Head of caudate nucleus (tissue), 42 donors: Measurements from ENCODE around the gene PSMA5.
"Not testable (repeated sequence)": the region's sequence is repeated elsewhere in the genome, so short reads cannot be mapped to it uniquely, and the experiment has no call there.

Experiments
- DNase-seq, 42 donors: peaks; one replicate each; pipeline versions ENCODE4 v3.0.0 to v3.0.0-alpha.2; 2020 to 2021; ENCODE audit warnings: mixed read lengths in 7 of 42
- intact Hi-C: fragments of 100-400 bp; cut with DNase I; formaldehyde crosslinking; loops from one replicate; pipeline ENCODE4 v1.15.0; 2022

PSMA5 gene

DNA sequence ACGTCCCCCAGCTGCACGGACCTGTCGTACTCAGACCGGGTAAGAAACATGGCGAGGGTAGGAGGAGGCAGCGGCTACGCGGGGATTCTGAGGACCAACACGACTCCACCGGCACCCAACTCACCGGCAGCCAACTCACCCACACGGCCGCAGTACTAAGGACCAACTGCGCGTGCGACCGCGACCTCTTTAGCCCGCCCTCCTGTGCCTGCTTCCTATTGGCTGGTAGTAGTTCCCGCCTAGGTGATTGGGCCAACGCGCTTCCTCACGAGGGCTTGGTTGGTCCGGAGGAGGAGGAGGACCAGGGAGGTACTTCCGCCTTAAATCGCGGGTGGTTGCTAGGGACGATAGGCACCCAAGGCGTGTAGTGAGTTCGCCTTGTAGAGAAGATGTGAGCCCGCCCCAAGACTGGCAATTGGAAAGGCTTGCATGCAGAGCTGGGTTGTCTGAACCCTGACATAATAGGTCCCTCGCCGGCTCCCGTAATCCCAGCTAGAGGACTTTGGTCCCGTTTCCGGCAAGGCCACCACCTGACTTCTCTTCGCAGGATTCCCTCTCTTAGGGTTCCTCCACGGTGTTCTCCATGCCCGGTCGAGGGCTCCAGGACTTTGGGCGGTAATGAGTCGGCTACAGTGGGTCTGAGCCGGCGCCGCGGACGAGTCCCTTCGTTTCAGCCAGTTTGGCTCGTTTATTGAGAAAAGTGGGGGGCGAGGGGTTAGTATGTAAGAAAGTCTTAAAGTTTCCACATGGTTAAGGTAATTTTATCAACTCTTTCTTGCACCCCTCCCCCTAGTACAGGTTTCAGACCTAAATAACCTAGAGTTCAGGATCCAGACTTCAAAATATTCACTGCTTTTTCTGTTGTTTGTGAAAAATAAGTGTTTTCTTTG lies at the start of gene PSMA5:
Gene PSMA5, minus strand, starts transcription at position 168 of the 890 bp plus-strand sequence. Its CDS starts 118 bp downstream, at position 50.
- DNase-seq = peak; percentile 93 to 99 (median 97)
- intact Hi-C loops = loop anchor here (5.0 kb wide), 2 partner anchors 56 to 106 kb away; partner anchors contain the start of gene ATXN7L2

DNA sequence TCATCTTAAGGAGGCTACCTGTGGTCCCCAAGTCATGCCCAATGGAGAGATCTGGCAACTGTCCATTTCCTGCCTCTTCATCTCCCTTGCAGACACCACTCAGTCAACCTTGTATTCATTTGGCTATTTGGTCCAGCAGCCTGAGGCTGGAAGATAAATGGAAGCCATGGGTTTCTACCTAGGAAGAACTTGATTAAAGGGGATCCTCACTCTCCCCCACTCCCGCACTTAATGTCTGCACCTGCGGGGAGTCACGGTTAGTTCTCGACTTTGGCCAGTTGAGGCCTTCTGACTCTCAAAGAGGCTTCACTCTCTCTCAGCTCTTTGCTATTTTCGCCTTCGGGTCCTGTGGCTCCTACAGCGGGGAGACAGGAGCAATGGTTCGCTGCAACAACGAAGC lies 49.0 kb upstream of the PSMA5 start:
- DNase-seq = no peak

DNA sequence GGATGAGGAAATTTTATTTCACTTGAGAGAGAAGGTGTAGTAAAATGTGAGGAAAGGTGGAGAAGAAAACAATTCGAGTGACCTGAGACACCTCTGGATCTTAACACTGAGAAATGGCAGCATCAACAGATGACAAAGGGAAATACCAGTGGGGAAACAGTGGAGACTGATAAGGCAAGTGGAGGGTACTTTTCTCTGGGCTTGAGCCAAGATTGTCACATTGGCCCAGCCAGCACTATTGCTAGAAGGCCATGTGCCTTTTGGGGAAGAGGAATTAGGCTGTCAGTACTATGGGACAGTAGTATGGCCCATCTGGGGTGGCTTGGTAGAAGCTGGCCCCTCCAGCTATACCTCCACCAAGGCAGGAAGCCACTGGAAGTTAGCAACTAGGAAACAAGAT lies 48.4 kb upstream of the PSMA5 start:
- intact Hi-C loops = no loop called here
- DNase-seq = no peak

More for the DNA sequence above, 49.0 kb upstream of the PSMA5 start:
- intact Hi-C loops = no loop called here

DNA sequence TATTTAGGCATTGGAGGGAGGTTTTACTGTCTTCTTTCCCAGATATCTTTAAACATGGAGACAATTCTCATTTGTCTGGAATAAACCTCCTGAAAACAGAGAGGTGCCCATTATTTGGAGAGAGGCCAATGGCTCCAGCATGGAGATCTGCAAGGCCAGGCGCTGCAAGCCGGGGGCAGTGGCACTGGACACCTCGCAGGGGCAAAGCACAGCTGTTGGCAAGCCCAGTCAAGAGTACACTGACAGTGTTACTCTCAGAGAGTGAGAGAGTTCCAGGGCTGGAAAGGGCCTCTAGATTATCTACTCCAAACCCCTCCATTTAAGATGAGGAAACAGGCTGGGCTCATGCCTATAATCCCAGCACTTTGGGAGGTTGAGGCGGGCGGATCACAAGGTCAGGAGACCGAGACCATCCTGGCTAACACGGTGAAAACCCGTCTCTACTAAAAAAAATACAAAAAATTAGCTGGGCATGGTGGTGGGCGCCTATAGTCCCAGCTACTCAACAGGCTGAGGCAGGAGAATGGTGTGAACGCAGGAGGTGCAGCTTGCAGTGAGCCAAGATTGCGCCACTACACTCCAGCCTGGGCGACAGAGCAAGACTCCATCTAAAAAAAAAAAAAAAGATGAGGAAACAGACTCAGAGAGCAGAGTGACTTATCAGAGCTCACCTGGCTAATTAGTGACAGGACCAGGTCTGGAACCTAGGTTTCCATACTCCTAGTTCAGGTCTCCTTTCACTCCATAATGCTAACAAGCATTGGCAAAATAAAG lies 47.2 kb upstream of the PSMA5 start:
- intact Hi-C loops = not testable (repeated sequence)

DNA sequence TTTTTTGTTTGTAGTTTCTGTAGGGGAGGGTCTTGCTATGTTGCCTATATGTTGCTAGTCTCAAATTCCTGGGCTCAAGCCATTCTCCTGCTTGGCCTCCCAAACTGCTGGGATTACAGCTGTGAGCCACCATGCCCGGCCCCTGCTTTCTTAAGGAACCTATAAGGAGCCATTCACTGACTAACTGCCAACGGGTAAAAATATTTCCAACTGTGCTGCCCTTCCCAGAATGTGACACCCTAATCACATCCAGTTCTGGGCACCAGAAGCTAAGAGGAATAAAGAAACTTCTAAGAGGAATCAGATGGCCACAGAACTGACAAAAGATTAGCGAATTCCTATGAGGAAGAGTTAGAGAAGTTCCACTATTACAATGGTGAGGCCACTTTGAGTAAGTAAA lies 46.5 kb upstream of the PSMA5 start:
- DNase-seq = no peak
- intact Hi-C loops = no loop called here

More for the DNA sequence above, 47.2 kb upstream of the PSMA5 start:
- not testable (repeated sequence) for DNase-seq

DNA sequence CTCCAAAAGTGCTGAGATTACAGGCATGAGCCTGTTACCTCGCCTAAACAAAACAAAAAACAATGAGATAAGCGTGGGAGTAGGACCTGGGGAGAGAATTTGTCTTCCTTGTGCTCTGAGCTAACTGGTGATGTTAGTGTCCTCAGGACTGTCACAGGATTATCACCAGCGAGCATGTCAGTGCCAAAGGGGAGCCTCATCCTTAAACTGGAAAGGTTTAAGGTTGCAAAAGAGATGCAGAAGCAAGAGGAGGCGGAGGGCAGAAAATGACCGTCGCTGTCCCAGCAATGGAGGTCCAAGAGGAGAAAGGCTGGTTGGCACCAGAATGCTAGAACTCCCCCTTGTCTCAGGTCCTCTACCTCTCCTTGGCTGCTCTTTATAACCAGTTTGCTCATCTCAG lies 44.0 kb upstream of the PSMA5 start:
- intact Hi-C loops = no loop called here
- peak in 1 of 42 donors; percentile 18 for DNase-seq

DNA sequence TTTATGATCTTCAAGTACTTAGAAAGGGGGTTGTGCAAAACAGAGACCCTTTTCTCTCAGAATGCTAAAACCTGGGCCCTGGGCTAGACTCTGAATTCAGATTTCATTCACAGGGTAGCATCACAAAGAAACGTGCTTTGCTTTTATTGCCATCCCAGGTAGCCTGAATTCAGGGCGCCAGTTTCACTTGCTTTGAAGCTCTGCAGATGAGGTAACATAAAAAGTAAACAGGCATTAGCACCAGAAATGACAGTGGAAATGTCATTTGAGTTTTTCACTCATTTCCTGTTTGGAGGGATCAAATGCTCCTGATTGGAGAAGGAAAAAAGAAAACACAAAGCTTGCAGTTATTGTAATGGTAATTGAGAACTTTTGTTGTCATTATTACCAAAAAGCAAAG lies 42.7 kb upstream of the PSMA5 start:
- DNase-seq = no peak
- intact Hi-C loops = no loop called here

DNA sequence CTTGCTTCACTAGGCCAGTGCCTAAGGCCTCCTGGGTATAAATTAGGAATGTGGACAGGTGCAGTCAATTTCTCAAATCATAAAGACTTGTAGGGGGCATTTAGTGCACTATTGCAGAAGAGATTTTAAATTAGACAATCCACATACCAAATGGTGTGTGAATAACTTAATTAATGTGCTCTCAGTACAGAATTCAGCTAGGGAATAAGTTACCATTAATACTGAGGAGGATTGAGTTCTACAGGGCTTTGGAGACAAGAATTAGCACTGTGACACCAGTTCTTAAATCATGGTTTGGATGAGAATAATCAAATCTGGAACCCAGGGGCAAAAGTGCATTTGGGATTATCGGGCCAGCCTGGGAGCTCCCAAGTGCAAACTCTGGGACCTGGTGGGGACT lies 41.8 kb upstream of the PSMA5 start:
- intact Hi-C loops = no loop called here
- no peak for DNase-seq

DNA sequence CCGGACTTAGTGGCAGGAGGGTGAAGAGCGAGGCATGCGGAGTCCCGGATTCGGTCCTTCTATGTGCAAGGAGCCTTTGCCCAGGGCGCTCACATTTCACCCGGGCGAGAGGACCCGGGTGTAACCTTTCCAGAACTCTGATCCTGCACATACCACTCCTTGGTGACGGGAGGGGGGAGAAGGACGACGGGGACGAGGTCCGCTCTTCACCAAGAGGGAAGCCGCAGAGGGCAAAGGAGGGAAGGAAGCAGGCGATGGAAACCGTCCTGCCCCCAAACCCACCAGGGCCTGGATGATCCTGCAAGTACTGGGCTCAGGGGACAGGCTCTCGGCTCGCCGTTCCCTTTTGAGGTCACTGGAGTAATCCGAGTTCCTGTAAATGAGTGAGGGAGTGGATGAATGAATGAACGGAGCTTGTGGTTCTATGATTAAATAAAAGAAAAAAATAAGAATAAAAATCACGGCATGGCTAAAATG lies 41.1 kb upstream of the PSMA5 start:
- no peak for DNase-seq
- intact Hi-C loops = no loop called here

DNA sequence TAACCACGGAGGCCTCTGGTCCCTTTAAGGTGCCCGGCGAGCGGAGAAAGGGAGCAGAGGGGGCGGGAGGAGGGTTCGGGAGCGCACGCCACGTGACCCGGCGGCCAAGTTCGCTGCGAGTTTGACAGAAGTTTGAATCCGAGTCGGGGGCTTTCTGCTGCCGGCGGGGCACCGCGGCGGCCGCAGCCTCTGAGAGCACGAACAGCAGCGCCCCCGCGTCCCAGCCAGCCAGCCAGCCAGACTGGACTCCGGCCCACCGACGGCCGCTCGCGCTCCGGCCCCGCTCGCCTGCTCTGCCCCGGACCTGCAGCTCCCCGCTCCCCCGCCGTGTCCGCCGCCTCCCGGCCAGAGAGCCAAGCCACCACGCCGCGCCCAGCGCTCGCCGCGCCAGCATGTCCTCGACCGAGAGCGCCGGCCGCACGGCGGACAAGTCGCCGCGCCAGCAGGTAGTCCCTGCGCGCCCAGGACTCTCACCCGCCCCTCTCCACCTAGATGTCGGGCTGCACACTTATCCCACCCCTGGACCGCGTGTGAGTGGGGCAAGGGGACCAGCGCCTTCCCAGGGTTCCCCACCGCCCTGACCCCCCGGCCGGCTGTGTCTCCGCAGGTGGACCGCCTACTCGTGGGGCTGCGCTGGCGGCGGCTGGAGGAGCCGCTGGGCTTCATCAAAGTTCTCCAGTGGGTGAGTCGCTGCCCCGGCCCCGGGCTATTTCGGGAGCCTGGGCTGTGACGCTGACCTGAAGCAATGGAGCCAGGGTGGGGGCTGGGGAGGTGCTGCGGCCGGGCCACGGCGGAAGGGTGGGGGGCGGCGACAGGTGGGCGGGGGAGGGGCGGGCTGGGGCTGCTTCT lies 40.4 kb upstream of the PSMA5 start, which contains the start of gene SYPL2:
Gene SYPL2, plus strand, starts transcription at position 95 of the 849 bp plus-strand sequence. Its CDS starts 298 bp downstream, at position 393.
- peak in 38 of 42 donors; percentile 9 to 76 (median 40) for DNase-seq
- intact Hi-C loops = no loop called here

DNA sequence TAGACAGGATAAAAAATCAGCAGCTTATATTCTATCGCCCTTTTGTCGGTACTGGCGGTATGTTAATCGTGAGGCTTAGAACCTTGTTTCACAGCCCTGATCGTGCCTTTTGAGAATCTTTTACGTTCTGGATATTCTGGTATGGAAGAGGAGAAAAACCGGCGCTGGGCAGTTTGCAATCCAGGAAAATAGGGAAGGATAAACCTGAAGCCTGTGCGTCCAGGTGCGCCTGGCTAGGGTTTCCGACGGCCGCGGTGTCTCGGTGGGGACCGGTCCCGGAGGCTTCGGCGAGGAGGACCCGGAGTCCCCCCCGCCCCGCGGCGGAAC lies 39.8 kb upstream of the PSMA5 start:
- DNase-seq = no peak

DNA sequence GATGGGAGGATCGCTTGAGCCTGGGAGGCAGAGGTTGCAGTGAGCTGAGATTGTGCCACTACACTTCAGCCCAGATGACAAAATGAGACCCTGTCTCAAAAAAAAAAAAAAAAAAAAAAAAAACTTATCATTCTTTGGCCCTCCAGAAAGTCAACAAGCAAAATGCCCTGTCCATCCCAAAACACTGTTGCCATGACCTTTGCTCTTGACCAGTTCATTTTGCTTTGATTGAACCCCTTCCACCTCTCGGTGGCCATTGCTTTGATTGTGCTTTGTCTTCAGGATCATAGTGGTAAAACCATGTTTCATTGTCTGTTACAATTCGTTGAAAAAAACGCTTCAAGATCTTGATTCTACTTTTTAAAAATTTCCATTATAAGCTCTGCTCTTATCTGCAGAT lies 31.6 kb upstream of the PSMA5 start:
- intact Hi-C loops = no loop called here
- no peak for DNase-seq

More for the DNA sequence above, 39.8 kb upstream of the PSMA5 start:
- intact Hi-C loops = no loop called here

DNA sequence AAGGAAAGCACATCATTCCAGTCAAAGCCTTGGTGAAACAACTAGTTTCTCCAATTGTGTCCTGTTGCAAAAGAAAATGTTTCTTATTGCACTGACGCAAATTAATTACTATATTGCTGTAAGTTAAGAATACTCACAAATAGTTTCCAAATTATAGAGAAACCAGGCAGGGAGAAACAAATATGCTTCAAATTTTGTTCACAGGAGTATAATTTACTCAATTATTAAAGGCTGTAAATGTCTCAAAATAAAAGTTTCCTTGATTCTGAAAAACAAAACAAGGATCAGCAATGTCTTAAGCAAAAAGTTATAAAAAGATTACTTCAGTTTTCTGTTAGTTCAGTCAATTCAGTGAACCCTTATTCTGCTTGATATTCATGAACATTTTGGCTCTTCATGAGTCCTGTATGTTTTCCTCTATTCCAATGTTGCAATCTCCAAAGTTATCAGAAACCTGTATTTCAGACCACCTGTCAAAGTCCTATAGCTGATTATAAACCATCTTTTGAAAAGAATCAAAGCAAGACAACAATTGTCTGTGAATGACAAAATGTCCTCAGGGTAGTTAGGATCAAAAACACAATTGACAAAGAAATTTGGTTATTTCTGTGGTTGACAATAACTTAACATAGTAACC lies 28.4 kb upstream of the PSMA5 start:
- intact Hi-C loops = no loop called here
- no peak for DNase-seq

DNA sequence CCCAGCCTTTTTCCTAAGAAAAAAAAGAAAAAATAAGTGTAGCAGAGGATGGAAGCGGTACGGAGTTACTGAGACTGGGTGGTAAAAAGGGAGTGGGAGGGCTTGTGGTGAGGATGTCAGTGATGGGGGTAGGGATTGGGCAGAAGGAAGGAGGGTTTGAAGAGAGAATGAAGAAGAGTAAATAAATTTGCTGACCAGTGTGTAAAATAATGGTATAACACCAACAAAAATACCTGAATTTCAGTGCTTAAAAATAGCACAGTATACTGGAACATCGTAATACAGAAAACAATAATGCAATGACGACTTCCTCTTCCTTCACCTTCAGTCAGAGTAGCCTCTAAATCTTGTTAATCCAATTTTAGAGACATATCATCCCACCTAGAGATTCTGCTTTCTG lies 21.3 kb upstream of the PSMA5 start:
- intact Hi-C loops = no loop called here

DNA sequence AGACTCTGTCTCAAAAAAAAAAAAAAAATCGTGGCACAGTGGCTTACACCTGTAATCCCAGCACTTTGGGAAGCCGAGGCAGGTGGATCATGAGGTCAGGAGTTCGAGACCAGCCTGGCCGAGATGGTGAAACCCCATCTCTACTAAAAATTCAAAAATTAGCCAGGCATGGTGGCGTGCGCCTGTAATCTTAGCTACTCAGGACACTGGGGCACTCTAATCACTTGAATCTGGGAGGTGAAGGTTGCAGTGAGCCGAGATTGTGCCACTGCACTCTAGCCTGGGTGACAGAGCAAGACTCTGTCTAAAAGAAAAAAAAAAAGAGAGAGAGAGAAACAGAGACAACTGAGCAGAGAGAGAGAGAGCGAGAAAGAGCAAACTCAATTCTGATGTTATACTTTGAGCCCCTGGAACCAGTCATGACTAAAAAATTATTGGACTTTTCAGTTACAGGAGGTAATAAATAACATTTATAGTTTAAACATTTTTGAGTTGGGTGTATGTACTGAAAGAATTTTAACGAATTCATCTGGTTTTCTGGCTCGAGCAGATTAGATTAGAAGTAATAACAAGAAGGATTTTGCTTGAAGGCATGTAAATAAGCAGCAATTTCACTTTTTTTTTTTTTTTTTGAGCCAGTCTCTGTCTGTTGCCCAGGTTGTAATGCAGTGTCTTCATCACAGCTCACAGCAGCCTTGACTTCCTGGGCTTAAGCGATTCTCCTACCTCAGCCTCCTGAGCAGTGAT lies 19.9 kb upstream of the PSMA5 start:
- DNase-seq, intact Hi-C loops: not testable (repeated sequence)

More for the DNA sequence above, 21.3 kb upstream of the PSMA5 start:
- DNase-seq = no peak

DNA sequence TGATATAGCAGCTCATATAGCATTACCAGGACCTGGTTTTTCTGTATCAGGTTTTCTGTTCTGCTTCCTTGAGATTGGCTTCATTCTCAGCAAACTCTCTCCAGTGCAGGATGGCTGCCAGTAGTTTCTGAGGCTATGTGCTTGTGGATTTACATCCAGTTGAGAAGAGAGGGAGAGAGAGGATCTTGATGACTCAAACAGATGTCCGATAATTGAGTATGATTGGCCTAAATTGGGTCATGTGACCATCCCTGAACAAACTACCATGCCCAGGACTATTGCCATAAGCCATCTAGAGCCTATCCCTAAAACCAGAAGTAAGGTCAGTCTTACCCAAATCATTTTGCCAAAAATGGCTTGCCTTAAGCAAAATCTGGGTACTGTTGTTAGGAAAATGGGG lies 18.1 kb upstream of the PSMA5 start:
- intact Hi-C loops = no loop called here

DNA sequence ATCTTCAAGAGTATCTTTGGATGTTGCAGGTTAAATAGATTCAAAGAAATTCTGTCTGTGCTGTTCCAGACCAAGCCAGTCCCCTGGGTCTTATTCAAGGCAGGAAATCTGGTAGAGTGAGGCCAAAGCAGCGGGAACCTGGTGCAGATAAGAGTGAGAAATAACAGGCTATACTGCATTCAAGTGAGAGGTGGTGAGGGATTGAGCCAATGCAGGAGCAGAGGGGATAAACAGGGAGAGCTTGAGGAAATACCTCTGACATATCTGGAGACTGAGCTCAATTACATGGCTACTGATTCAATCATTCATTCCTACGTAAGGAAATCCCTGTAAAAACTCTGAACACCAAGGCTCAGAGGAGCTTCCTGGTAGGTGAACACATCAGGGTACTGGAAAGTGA lies 17.2 kb upstream of the PSMA5 start:
- no peak for DNase-seq
- intact Hi-C loops = no loop called here

More for the DNA sequence above, 18.1 kb upstream of the PSMA5 start:
- no peak for DNase-seq

DNA sequence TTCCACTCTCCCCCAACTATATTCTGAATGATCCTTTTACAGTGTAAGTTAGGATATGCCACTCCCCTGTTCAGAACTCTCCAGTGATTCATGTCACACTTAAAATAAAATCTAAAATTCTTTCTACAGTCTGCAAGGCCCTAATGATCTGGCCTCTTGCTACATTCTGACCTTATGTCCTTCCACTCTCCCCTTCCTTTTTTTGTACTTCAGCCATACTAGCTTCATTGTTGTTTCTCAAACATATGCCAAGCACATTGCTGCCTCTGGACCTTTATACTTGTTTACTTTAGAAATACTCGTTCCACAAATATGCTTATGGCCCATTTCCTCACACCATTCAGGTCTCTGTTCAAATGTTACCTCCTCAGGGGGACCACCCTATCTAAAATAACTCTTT lies 14.8 kb upstream of the PSMA5 start:
- intact Hi-C loops = no loop called here
- DNase-seq = no peak
